Measurements from ENCODE around the gene WDFY3.
A peak's percentile ranks its signal among the peaks of the same experiment; 100 is the strongest.

The WDFY3 gene

DNA sequence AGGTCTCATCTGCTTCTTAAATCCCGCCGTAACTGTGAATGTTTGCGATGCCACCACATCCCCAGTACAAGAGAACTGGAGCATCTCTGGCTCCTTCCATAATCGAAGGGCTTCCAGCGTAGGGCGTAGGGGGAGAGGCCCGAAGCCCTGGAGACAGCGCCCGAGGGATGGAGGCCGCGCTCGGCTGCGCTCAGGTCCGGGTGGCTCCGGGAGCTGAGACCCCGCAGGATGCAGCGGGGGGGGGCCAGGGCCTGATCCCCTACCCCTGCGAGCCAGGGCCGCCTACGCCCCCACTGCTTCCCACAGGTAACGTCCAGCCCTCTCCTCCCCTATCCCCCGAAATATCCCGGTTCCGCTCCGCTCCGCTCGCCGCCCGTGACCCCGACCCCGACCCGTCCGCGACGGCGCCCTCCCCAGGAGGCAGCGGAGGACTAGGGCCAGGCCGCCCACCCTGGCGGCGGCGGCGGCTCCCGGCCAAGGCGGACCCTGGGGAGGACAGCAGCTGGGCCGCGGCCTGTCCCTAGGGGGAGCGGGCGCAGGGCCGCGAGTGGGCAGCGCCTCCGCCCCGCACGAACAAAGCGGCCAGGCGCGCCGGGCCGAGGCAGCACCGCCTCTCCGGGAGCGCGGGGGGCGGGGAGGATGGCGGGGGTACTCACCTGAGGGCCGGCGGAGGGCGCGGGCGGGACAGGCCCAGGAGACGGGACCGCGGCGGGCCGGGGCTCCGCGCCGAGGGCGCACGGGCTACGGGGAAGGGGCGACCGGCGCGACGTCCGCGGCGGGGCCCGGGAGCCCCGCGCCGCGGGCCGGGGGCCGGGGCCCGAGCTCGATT is 723 bp downstream of the WDFY3 start:
- H3K36me3 ChIP-seq (ENCODE audit: insufficient read depth, low read depth, low read length), result no peaks in the 10 kb centered on the region
- peaks cover 15% of the 10 kb centered on the region; the same call in 1 of the 2 replicates for H3K4me1 ChIP-seq (ENCODE audit: insufficient read depth, low read length)
- peak overlapping the region; percentile 77; the same call in 1 of the 2 replicates for H3K9ac ChIP-seq (ENCODE audit: low read depth, low read length)
- peak overlapping the region; percentile 61 for H3K27ac ChIP-seq (ENCODE audit: low read length)
- H3K9me3 ChIP-seq (ENCODE audit: insufficient read depth, low read depth, low read length), result no peaks in the 10 kb centered on the region
- no peaks in the 10 kb centered on the region for H3K27me3 ChIP-seq (ENCODE audit: insufficient read depth, low read length)
- H3K4me3 ChIP-seq (ENCODE audit: low read length), result peak overlapping the region; percentile 82

- peak overlapping the region; percentile 61 for H3K27ac ChIP-seq (ENCODE audit: low read length)
- no peaks in the 10 kb centered on the region for H3K9me3 ChIP-seq (ENCODE audit: insufficient read depth, low read depth, low read length)
- no peaks in the 10 kb centered on the region for H3K27me3 ChIP-seq (ENCODE audit: insufficient read depth, low read length)
- H3K4me1 ChIP-seq (ENCODE audit: insufficient read depth, low read length), result peaks cover 10% of the 10 kb centered on the region; the same call in 1 of the 2 replicates
- peak overlapping the region; percentile 77; the same call in 1 of the 2 replicates for H3K9ac ChIP-seq (ENCODE audit: low read depth, low read length)
- peak overlapping the region; percentile 82 for H3K4me3 ChIP-seq (ENCODE audit: low read length)
- H3K36me3 ChIP-seq (ENCODE audit: insufficient read depth, low read depth, low read length), result no peaks in the 10 kb centered on the region
These were observed 1.4 kb downstream of the WDFY3 start for GRCh38 chr4:84964995-84965552.

GRCh38 chr4:84962102-84962501 is 4.4 kb downstream of the WDFY3 start:
- Histone ChIP-seq H3K9me3 (ENCODE audit: insufficient read depth, low read depth, low read length) (no peaks in the 10 kb centered on the region), H3K4me1 (ENCODE audit: insufficient read depth, low read length) (peaks cover 16% of the 10 kb centered on the region), H3K36me3 (ENCODE audit: insufficient read depth, low read depth, low read length) (no peaks in the 10 kb centered on the region), H3K4me3 (ENCODE audit: low read length) (no peak overlapping the region), H3K9ac (ENCODE audit: low read depth, low read length) (no peak overlapping the region), H3K27me3 (ENCODE audit: insufficient read depth, low read length) (no peaks in the 10 kb centered on the region), H3K27ac (ENCODE audit: low read length) (no peak overlapping the region)

DNA sequence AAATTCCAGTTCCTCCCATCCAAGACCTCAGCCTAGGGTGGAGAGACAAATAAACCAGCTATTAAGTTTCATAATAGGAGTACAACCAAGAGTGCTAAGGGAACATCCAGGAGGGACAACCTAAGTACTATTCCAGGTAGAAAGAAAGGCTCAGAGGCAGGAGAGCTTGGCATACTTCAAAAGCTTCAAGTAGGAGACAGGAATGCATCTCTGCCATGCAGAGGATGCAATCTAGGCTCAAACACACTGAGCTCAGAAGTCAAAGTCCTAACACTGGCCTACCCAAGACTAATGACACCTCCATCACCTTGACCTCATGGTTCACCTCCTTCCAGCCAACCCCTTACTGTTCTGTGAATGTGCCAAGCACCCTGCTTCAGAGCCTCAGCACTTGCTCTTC is 8.1 kb downstream of the WDFY3 start:
- peaks cover 42% of the 10 kb centered on the region for H3K4me1 ChIP-seq (ENCODE audit: insufficient read depth, low read length)

GRCh38 chr4:84957514-84958420 is 8.7 kb downstream of the WDFY3 start:
- Histone ChIP-seq H3K27me3 (ENCODE audit: insufficient read depth, low read length) (no peaks in the 10 kb centered on the region), H3K4me3 (ENCODE audit: low read length) (no peak overlapping the region), H3K9me3 (ENCODE audit: insufficient read depth, low read depth, low read length) (no peaks in the 10 kb centered on the region), H3K9ac (ENCODE audit: low read depth, low read length) (no peak overlapping the region), H3K36me3 (ENCODE audit: insufficient read depth, low read depth, low read length) (no peaks in the 10 kb centered on the region), H3K4me1 (ENCODE audit: insufficient read depth, low read length) (peaks cover 45% of the 10 kb centered on the region), H3K27ac (ENCODE audit: low read length) (no peak overlapping the region)

More for the DNA sequence above, 8.1 kb downstream of the WDFY3 start:
- no peak overlapping the region for H3K9ac ChIP-seq (ENCODE audit: low read depth, low read length)
- no peaks in the 10 kb centered on the region for H3K36me3 ChIP-seq (ENCODE audit: insufficient read depth, low read depth, low read length)
- H3K27ac ChIP-seq (ENCODE audit: low read length), result no peak overlapping the region
- no peaks in the 10 kb centered on the region for H3K27me3 ChIP-seq (ENCODE audit: insufficient read depth, low read length)
- no peak overlapping the region for H3K4me3 ChIP-seq (ENCODE audit: low read length)
- no peaks in the 10 kb centered on the region for H3K9me3 ChIP-seq (ENCODE audit: insufficient read depth, low read depth, low read length)

GRCh38 chr4:84956014-84956413 is 10.5 kb downstream of the WDFY3 start:
- H3K9me3 ChIP-seq (ENCODE audit: insufficient read depth, low read depth, low read length), result no peaks in the 10 kb centered on the region
- no peak overlapping the region for H3K4me3 ChIP-seq (ENCODE audit: low read length)
- H3K4me1 ChIP-seq (ENCODE audit: insufficient read depth, low read length), result peaks cover 50% of the 10 kb centered on the region
- no peak overlapping the region for H3K9ac ChIP-seq (ENCODE audit: low read depth, low read length)
- H3K27ac ChIP-seq (ENCODE audit: low read length), result no peak overlapping the region
- no peaks in the 10 kb centered on the region for H3K27me3 ChIP-seq (ENCODE audit: insufficient read depth, low read length)
- no peaks in the 10 kb centered on the region for H3K36me3 ChIP-seq (ENCODE audit: insufficient read depth, low read depth, low read length)

- Histone ChIP-seq H3K4me3 (ENCODE audit: low read length) (0 out of 2 replicates have a peak overlapping the region, but pooled peaks have one; percentile 21), H3K27me3 (ENCODE audit: insufficient read depth, low read length) (no peaks in the 10 kb centered on the region), H3K27ac (ENCODE audit: low read length) (no peak overlapping the region), H3K9ac (ENCODE audit: low read depth, low read length) (peak overlapping the region; percentile 4; the same call in 1 of the 2 replicates), H3K36me3 (ENCODE audit: insufficient read depth, low read depth, low read length) (no peaks in the 10 kb centered on the region), H3K9me3 (ENCODE audit: insufficient read depth, low read depth, low read length) (no peaks in the 10 kb centered on the region), H3K4me1 (ENCODE audit: insufficient read depth, low read length) (peaks cover 50% of the 10 kb centered on the region)
These were observed 11.4 kb downstream of the WDFY3 start for GRCh38 chr4:84954982-84955567.

DNA sequence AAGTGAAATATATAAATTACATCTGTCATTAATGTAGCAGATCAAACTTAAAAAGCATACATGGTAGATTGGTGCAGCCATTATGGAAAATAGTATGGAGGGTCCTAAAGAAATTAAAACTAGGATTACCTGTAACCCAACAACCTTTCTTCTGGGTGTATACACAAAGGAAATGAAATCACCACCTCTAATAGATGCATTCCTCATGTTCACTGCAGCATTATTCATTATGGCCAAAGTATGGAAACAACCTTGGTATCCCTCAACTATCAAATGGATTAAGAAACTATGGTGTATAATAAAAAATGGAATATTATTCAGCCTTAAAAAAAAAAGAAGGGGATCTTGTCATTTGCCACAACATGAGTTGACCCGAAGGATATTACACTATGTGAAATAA is 13.7 kb downstream of the WDFY3 start:
- no peaks in the 10 kb centered on the region for H3K36me3 ChIP-seq (ENCODE audit: insufficient read depth, low read depth, low read length)
- H3K4me3 ChIP-seq (ENCODE audit: low read length), result no peak overlapping the region
- H3K9ac ChIP-seq (ENCODE audit: low read depth, low read length), result no peak overlapping the region
- H3K27me3 ChIP-seq (ENCODE audit: insufficient read depth, low read length), result no peaks in the 10 kb centered on the region
- H3K27ac ChIP-seq (ENCODE audit: low read length), result no peak overlapping the region
- peaks cover 36% of the 10 kb centered on the region; the same call in 1 of the 2 replicates for H3K4me1 ChIP-seq (ENCODE audit: insufficient read depth, low read length)
- H3K9me3 ChIP-seq (ENCODE audit: insufficient read depth, low read depth, low read length), result no peaks in the 10 kb centered on the region

DNA sequence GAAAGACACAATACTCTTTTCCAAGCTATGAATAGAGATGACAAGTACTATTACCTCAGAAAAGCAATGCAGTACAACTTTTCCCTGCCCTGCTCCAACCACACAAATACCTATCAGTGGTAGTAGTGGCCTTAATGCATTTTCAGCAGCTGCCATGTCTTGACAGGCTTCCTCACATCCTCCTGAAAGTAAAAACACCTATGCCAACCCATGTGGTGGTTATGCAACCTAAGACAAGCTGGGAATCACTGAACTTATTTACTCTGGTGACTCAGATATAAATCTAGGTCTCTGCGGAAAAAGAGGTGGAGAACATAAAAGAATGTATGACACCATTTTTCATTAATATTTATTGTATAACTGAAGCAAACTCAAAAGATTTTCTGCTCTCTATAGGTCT is 14.5 kb downstream of the WDFY3 start:
- no peak overlapping the region for H3K4me3 ChIP-seq (ENCODE audit: low read length)
- no peak overlapping the region for H3K9ac ChIP-seq (ENCODE audit: low read depth, low read length)
- no peaks in the 10 kb centered on the region for H3K27me3 ChIP-seq (ENCODE audit: insufficient read depth, low read length)
- H3K4me1 ChIP-seq (ENCODE audit: insufficient read depth, low read length), result peaks cover 36% of the 10 kb centered on the region; the same call in 1 of the 2 replicates
- no peaks in the 10 kb centered on the region for H3K36me3 ChIP-seq (ENCODE audit: insufficient read depth, low read depth, low read length)
- H3K9me3 ChIP-seq (ENCODE audit: insufficient read depth, low read depth, low read length), result no peaks in the 10 kb centered on the region
- no peak overlapping the region for H3K27ac ChIP-seq (ENCODE audit: low read length)

DNA sequence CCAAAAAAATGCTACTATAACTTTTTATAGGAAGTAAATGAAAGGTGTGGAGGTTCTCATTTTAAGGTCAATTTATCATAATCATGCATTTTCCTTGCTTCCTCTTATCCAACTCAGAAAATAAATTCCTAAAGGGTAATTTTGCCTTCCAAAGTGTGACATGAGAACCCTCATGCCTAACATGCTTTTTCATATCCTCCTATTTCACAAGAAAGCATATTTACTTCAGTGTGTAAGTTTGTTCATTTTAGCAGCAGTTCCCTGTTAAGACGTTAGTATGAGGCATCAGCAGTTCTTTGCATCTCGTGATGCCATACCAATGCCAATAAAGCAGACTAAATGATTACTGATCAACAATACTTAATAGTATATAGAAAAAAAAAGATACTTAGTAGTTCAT is 18.4 kb downstream of the WDFY3 start:
- Histone ChIP-seq H3K36me3 (ENCODE audit: insufficient read depth, low read depth, low read length) (no peaks in the 10 kb centered on the region), H3K4me1 (ENCODE audit: insufficient read depth, low read length) (peaks cover 9% of the 10 kb centered on the region; the same call in 1 of the 2 replicates), H3K9ac (ENCODE audit: low read depth, low read length) (no peak overlapping the region), H3K27ac (ENCODE audit: low read length) (no peak overlapping the region), H3K9me3 (ENCODE audit: insufficient read depth, low read depth, low read length) (peaks cover under 1% of the 10 kb centered on the region; the same call in 1 of the 2 replicates), H3K4me3 (ENCODE audit: low read length) (no peak overlapping the region), H3K27me3 (ENCODE audit: insufficient read depth, low read length) (no peaks in the 10 kb centered on the region)

DNA sequence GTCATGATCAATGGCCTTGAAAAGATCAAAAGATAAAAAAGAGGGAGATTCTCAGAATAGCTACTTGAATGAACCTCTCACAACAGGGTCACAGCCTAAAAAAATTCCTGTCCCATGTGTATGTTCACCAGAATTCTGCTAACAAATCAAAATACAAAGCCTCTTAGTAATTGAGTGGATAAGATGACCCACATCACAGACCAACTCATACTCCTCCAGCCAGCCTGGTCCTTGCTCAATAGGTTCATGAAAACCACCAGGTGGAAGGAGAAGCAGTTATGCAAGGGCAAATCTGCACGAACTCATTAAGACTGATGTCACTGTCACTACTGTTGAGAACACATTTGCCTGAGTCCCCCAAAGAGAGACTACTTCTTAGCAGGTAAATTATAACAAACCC is 21.5 kb downstream of the WDFY3 start:
- no peaks in the 10 kb centered on the region for H3K4me1 ChIP-seq (ENCODE audit: insufficient read depth, low read length)
- H3K27me3 ChIP-seq (ENCODE audit: insufficient read depth, low read length), result no peaks in the 10 kb centered on the region
- no peak overlapping the region for H3K27ac ChIP-seq (ENCODE audit: low read length)
- peaks cover 16% of the 10 kb centered on the region; the same call in 1 of the 2 replicates for H3K36me3 ChIP-seq (ENCODE audit: insufficient read depth, low read depth, low read length)
- H3K4me3 ChIP-seq (ENCODE audit: low read length), result no peak overlapping the region
- no peak overlapping the region for H3K9ac ChIP-seq (ENCODE audit: low read depth, low read length)
- peaks cover 25% of the 10 kb centered on the region for H3K9me3 ChIP-seq (ENCODE audit: insufficient read depth, low read depth, low read length)

Measured in iPS-20b (cell line).